ENCODE measurements around the gene LINGO4.

The LINGO4 gene

GRCh38 chr1:151833172-151833900 is 28.1 kb upstream of the LINGO4 start:
- DNase-seq (ENCODE audit: low spot score): no peak

- DNase-seq (ENCODE audit: low spot score): no peak
These were observed 27.2 kb upstream of the LINGO4 start for GRCh38 chr1:151832318-151832980.

GRCh38 chr1:151831605-151832004 is 26.4 kb upstream of the LINGO4 start, which contains the start of gene RORC:
Gene RORC (minus strand): TSS chr1:151831802. CDS start chr1:151831764, 38 bp downstream.
- no peak for DNase-seq (ENCODE audit: low spot score)

- no peak for DNase-seq (ENCODE audit: low spot score)
These were observed 26.0 kb upstream of the LINGO4 start for GRCh38 chr1:151831256-151831591.

- no peak for DNase-seq (ENCODE audit: low spot score)
These were observed 24.8 kb upstream of the LINGO4 start for GRCh38 chr1:151830055-151830454.

GRCh38 chr1:151829352-151830046 is 24.3 kb upstream of the LINGO4 start:
- DNase-seq (ENCODE audit: low spot score): no peak

GRCh38 chr1:151828921-151829320 is 23.7 kb upstream of the LINGO4 start:
- DNase-seq (ENCODE audit: low spot score): no peak

- DNase-seq (ENCODE audit: low spot score): no peak
These were observed 22.6 kb upstream of the LINGO4 start for GRCh38 chr1:151827853-151828252.

- DNase-seq (ENCODE audit: low spot score): no peak
These were observed 20.8 kb upstream of the LINGO4 start for GRCh38 chr1:151825751-151826660.

- DNase-seq (ENCODE audit: low spot score): no peak
These were observed 20.0 kb upstream of the LINGO4 start for GRCh38 chr1:151825204-151825603.

GRCh38 chr1:151823175-151823574 is 18.0 kb upstream of the LINGO4 start:
- no peak for DNase-seq (ENCODE audit: low spot score)

GRCh38 chr1:151822404-151822803 is 17.2 kb upstream of the LINGO4 start:
- DNase-seq (ENCODE audit: low spot score): no peak

GRCh38 chr1:151820940-151821339 is 15.7 kb upstream of the LINGO4 start:
- no peak for DNase-seq (ENCODE audit: low spot score)

GRCh38 chr1:151819976-151820623 is 14.9 kb upstream of the LINGO4 start:
- no peak for DNase-seq (ENCODE audit: low spot score)

GRCh38 chr1:151819227-151819835 is 14.1 kb upstream of the LINGO4 start:
- DNase-seq (ENCODE audit: low spot score): no peak

GRCh38 chr1:151817353-151817730 is 12.1 kb upstream of the LINGO4 start:
- DNase-seq (ENCODE audit: low spot score): no peak

GRCh38 chr1:151816548-151817352 is 11.5 kb upstream of the LINGO4 start:
- DNase-seq (ENCODE audit: low spot score): no peak

GRCh38 chr1:151815716-151816327 is 10.6 kb upstream of the LINGO4 start:
- no peak for DNase-seq (ENCODE audit: low spot score)

GRCh38 chr1:151814971-151815545 is 9.8 kb upstream of the LINGO4 start:
- no peak for DNase-seq (ENCODE audit: low spot score)

- no peak for DNase-seq (ENCODE audit: low spot score)
These were observed 9.2 kb upstream of the LINGO4 start for GRCh38 chr1:151814426-151814825.
